Neuronal stem cell (in vitro differentiated cells): ENCODE measurements around the gene RUNX1.

ENCODE experiments used
- DNase-seq: peaks from one replicate; pipeline ENCODE4 v3.0.0-alpha.2; 2013; ENCODE audit warnings: low spot score
- H2AFZ ChIP-seq: one replicate; pipeline ENCODE4 v1.6.1; 2013; ENCODE audit warnings: mild to moderate bottlenecking, low read length, inconsistent platforms
- H2AK5ac ChIP-seq: 2 replicates; pipeline ENCODE4 v1.6.1; 2013; ENCODE audit warnings: low read depth, mild to moderate bottlenecking, inconsistent platforms, low read length, moderate library complexity, mixed read lengths
- H2BK120ac ChIP-seq: 2 replicates; pipeline ENCODE4 v1.6.1; 2013; ENCODE audit warnings: low read depth, mild to moderate bottlenecking, inconsistent platforms, low read length, moderate library complexity, mixed read lengths
- H2BK12ac ChIP-seq: one replicate; pipeline ENCODE4 v1.6.1; 2013; ENCODE audit warnings: low read length, inconsistent platforms
- H2BK15ac ChIP-seq: 2 replicates; pipeline ENCODE4 v1.6.1; 2013; ENCODE audit warnings: mild to moderate bottlenecking, low read length, inconsistent platforms, mixed read lengths
- H2BK5ac ChIP-seq: one replicate; pipeline ENCODE4 v1.6.1; 2013; ENCODE audit warnings: inconsistent platforms, mild to moderate bottlenecking, low read length, moderate library complexity
- H3K14ac ChIP-seq: one replicate; pipeline ENCODE4 v1.6.1; 2013; ENCODE audit warnings: low read length, inconsistent platforms
- H3K18ac ChIP-seq: 2 replicates; pipeline ENCODE4 v1.6.1; 2013; ENCODE audit warnings: low read length, inconsistent platforms
- H3K23ac ChIP-seq: 2 replicates; pipeline ENCODE4 v1.6.1; 2013; ENCODE audit warnings: low read depth, mild to moderate bottlenecking, mixed read lengths, low read length, inconsistent platforms; ENCODE audit not compliant: poor library complexity
- H3K27ac ChIP-seq: replicated peaks from 3 replicates; pipeline ENCODE4 v1.5.1; 2013; ENCODE audit warnings: low read length, inconsistent platforms
- H3K27me3 ChIP-seq, 3 experiments: 2 replicates each; pipeline ENCODE4 v1.6.1; 2013; ENCODE audit warnings: low read length in 3 of 3, mild to moderate bottlenecking in 2 of 3, inconsistent platforms in 1 of 3, low read depth in 1 of 3, mixed read lengths in 1 of 3, moderate library complexity in 1 of 3; ENCODE audit not compliant: control insufficient read depth in 3 of 3, insufficient read depth in 3 of 3
- H3K36me3 ChIP-seq, 2 donors: replicated peaks in 1 of 2; 2 replicates each; pipeline ENCODE4 v1.6.1; 2013; ENCODE audit warnings: low read length in 2 of 2; ENCODE audit not compliant: control insufficient read depth in 2 of 2, insufficient read depth in 2 of 2
- H3K4ac ChIP-seq: 2 replicates; pipeline ENCODE4 v1.6.1; 2013; ENCODE audit warnings: inconsistent platforms, mild to moderate bottlenecking, low read length, moderate library complexity
- H3K4me1 ChIP-seq, 2 donors: 1 replicate in 1 of 2; 2 replicates in 1 of 2; pipeline ENCODE4 v1.6.1; 2013; ENCODE audit warnings: low read length in 2 of 2, low read depth in 1 of 2; ENCODE audit not compliant: control insufficient read depth in 2 of 2, insufficient read depth in 1 of 2
- H3K4me2 ChIP-seq: one replicate; pipeline ENCODE4 v1.6.1; 2013; ENCODE audit warnings: mild to moderate bottlenecking, low read length, inconsistent platforms; ENCODE audit not compliant: insufficient read depth, poor library complexity, severe bottlenecking
- H3K4me3 ChIP-seq, 2 donors: 2 replicates each; pipeline ENCODE4 v1.5.1; 2013; ENCODE audit warnings: low read length in 2 of 2, mild to moderate bottlenecking in 2 of 2, inconsistent platforms in 1 of 2, moderate library complexity in 1 of 2
- H3K79me1 ChIP-seq: one replicate; pipeline ENCODE4 v1.6.1; 2013; ENCODE audit warnings: low read depth, mild to moderate bottlenecking, inconsistent platforms, low read length, moderate library complexity
- H3K9ac ChIP-seq: one replicate; pipeline ENCODE4 v1.6.1; 2013; ENCODE audit warnings: mild to moderate bottlenecking, low read depth, low read length, inconsistent platforms; ENCODE audit not compliant: poor library complexity
- H3K9me3 ChIP-seq, 2 donors: replicated peaks in 1 of 2; 2 replicates each; pipeline versions ENCODE3 to v1.6.1; 2013; ENCODE audit warnings: low read length in 2 of 2, mild to moderate bottlenecking in 2 of 2, inconsistent platforms in 1 of 2, low read depth in 1 of 2, mixed read lengths in 1 of 2, moderate library complexity in 1 of 2; ENCODE audit not compliant: control insufficient read depth in 2 of 2, insufficient read depth in 1 of 2
- H4K8ac ChIP-seq: one replicate; pipeline ENCODE4 v1.6.1; 2013; ENCODE audit warnings: low read depth, mild to moderate bottlenecking, inconsistent platforms, low read length, moderate library complexity
- H4K91ac ChIP-seq: one replicate; pipeline ENCODE4 v1.6.1; 2013; ENCODE audit warnings: low read length, low read depth, mild to moderate bottlenecking, inconsistent platforms; ENCODE audit not compliant: poor library complexity
- WGBS, 2 donors: extraction: QIAGEN DNeasy Blood & Tissue Kit; methylation state at CpG; one replicate each; pipeline ENCODE4 v1.1.7; 2013; ENCODE audit warnings: missing lambda C conversion rate in 2 of 2, mixed read lengths in 1 of 2; ENCODE audit not compliant: insufficient read length in 2 of 2, insufficient replicate concordance in 1 of 2; ENCODE audit errors: extremely low coverage in 2 of 2; 5-methylcytosine and 5-hydroxymethylcytosine counted together

The RUNX1 gene

GRCh38 chr21:34862951-34863350 lies 186.2 kb downstream of the RUNX1 start:
- Histone ChIP-seq H3K79me1 (no peaks in the 10 kb centered on the region), H3K27ac (no peak overlapping the region), H3K14ac (no peak overlapping the region), H3K36me3 (no peaks in the 10 kb centered on the region), H3K4me1 (peaks cover 7% of the 10 kb centered on the region in 2 donors), H3K18ac (no peak overlapping the region), H2AFZ (no peak overlapping the region), H3K27me3 (peaks cover 0 to 26% (median 10%) of the 10 kb centered on the region in 3 experiments), H3K4me3 (no peak overlapping the region), H2BK12ac (no peak overlapping the region), H2AK5ac (no peak overlapping the region), H2BK120ac (no peak overlapping the region), H2BK15ac (no peak overlapping the region), H4K91ac (no peak overlapping the region), H3K4me2 (no peak overlapping the region), H3K9ac (no peak overlapping the region), H4K8ac (no peak overlapping the region), H3K23ac (no peak overlapping the region), H3K4ac (no peak overlapping the region), H3K9me3 (no peaks in the 10 kb centered on the region), H2BK5ac (no peak overlapping the region)
- no peak for DNase-seq
- WGBS, 2 donors = no CpG with 5 or more reads among the region's 3 CpGs

- Histone ChIP-seq H3K79me1 (no peaks in the 10 kb centered on the region), H3K36me3 (no peaks in the 10 kb centered on the region), H2BK12ac (no peak overlapping the region)
These were observed 187.8 kb downstream of the RUNX1 start for GRCh38 chr21:34861258-34861657.

GRCh38 chr21:34859976-34860653 lies 189.0 kb downstream of the RUNX1 start:
- no peak overlapping the region for H2BK12ac ChIP-seq
- H2BK5ac ChIP-seq = no peak overlapping the region
- H3K9me3 ChIP-seq = no peaks in the 10 kb centered on the region
- H2AFZ ChIP-seq = no peak overlapping the region
- H2BK120ac ChIP-seq = no peak overlapping the region
- no peak overlapping the region for H2BK15ac ChIP-seq
- H4K8ac ChIP-seq = no peak overlapping the region
- no peaks in the 10 kb centered on the region for H3K4me1 ChIP-seq
- H3K27ac ChIP-seq = no peak overlapping the region
- no peaks in the 10 kb centered on the region for H3K79me1 ChIP-seq
- no peak overlapping the region for H2AK5ac ChIP-seq
- H3K4me3 ChIP-seq = no peak overlapping the region
- no peak overlapping the region for H3K18ac ChIP-seq
- no peak overlapping the region for H3K23ac ChIP-seq
- WGBS, 2 donors = no CpG with 5 or more reads among the region's 5 CpGs
- no peak overlapping the region for H3K4me2 ChIP-seq
- H3K14ac ChIP-seq = no peak overlapping the region
- peaks cover 0 to 10% (median 1%) of the 10 kb centered on the region in 3 experiments for H3K27me3 ChIP-seq
- H3K9ac ChIP-seq = no peak overlapping the region
- H3K4ac ChIP-seq = no peak overlapping the region
- H4K91ac ChIP-seq = no peak overlapping the region
- no peaks in the 10 kb centered on the region for H3K36me3 ChIP-seq
- DNase-seq = no peak

More at GRCh38 chr21:34861258-34861657, 187.8 kb downstream of the RUNX1 start:
- H3K4me2 ChIP-seq = no peak overlapping the region
- no peaks in the 10 kb centered on the region for H3K9me3 ChIP-seq
- no peak overlapping the region for H3K4me3 ChIP-seq
- no peak overlapping the region for H4K91ac ChIP-seq
- H4K8ac ChIP-seq = no peak overlapping the region
- H3K27me3 ChIP-seq = peaks cover 0 to 14% (median 9%) of the 10 kb centered on the region in 3 experiments
- no peak overlapping the region for H3K9ac ChIP-seq
- WGBS, 2 donors = no CpG with 5 or more reads among the region's 4 CpGs
- no peak overlapping the region for H2BK15ac ChIP-seq
- no peak overlapping the region for H2AFZ ChIP-seq
- peaks cover 7% of the 10 kb centered on the region in 2 donors for H3K4me1 ChIP-seq
- no peak overlapping the region for H3K27ac ChIP-seq
- H2BK5ac ChIP-seq = no peak overlapping the region
- no peak overlapping the region for H3K18ac ChIP-seq
- no peak for DNase-seq
- H3K23ac ChIP-seq = no peak overlapping the region
- no peak overlapping the region for H3K4ac ChIP-seq
- H2BK120ac ChIP-seq = no peak overlapping the region
- H2AK5ac ChIP-seq = no peak overlapping the region
- no peak overlapping the region for H3K14ac ChIP-seq

DNA sequence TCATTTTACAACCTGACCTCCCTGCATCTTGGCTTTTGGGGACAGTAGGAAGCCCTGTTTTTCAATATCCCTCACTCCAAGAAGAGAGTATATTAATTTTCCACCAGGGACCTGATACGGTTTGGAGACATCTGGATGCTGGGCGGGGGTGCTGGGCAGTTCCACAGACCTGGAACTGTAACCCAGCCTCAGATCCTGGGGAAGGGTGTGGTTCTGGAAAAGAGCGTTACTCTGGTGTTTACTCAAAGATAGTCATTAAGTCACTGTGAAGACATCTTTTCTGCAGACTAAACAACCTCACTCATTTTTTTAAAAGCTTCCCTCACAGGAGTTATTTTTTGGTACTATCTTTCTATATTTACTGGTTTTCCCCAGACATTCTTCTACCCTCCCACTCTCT lies 190.5 kb downstream of the RUNX1 start:
- Histone ChIP-seq H3K4ac (no peak overlapping the region), H4K91ac (no peak overlapping the region), H2BK5ac (no peak overlapping the region), H2AFZ (no peak overlapping the region), H2BK12ac (no peak overlapping the region), H2BK15ac (no peak overlapping the region), H3K14ac (no peak overlapping the region), H3K27me3 (peaks cover 0 to 3% (median 1%) of the 10 kb centered on the region in 3 experiments), H2BK120ac (no peak overlapping the region), H3K23ac (no peak overlapping the region), H3K4me3 (no peak overlapping the region), H3K4me2 (no peak overlapping the region), H3K4me1 (no peaks in the 10 kb centered on the region), H2AK5ac (no peak overlapping the region), H4K8ac (no peak overlapping the region), H3K9me3 (no peaks in the 10 kb centered on the region), H3K36me3 (no peaks in the 10 kb centered on the region), H3K18ac (no peak overlapping the region), H3K9ac (no peak overlapping the region), H3K79me1 (no peaks in the 10 kb centered on the region), H3K27ac (no peak overlapping the region)
- DNase-seq = no peak
- WGBS, 2 donors = no CpG with 5 or more reads among the region's 3 CpGs
